Fibroblast of peridontal ligament (primary cell): ENCODE results near the gene FCN2.

Experiments
- DNase-seq: peaks from one replicate; pipeline ENCODE4 v3.0.0-alpha.2; 2010; ENCODE audit errors: extremely low read depth

FCN2 gene

DNA sequence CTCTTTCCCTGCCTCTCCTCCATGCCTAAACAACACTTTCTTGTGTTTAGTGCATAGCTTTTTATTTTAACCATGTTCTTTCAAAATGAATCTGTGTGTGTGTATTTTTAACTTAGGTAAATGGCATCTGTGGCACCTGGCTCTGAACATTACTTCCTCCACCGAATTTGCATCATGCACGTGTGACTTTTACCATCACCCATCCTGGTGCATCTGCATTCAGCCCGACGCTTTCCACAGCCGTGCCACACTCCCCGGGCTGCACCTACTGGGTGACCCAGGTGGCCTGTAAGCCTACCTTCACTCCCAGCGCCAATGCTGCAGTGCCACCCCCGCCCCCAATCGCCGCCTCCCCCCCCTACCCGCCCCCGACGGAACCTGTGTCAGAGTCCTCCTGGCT, 49.8 kb downstream of the FCN2 start:
- no peak for DNase-seq

- DNase-seq, result no peak
Observed at GRCh38 chr9:134932171-134932570, 51.6 kb downstream of the FCN2 start.

GRCh38 chr9:134932606-134933005, 52.0 kb downstream of the FCN2 start:
- no peak for DNase-seq

GRCh38 chr9:134933076-134933659, 52.6 kb downstream of the FCN2 start:
- no peak for DNase-seq

DNA sequence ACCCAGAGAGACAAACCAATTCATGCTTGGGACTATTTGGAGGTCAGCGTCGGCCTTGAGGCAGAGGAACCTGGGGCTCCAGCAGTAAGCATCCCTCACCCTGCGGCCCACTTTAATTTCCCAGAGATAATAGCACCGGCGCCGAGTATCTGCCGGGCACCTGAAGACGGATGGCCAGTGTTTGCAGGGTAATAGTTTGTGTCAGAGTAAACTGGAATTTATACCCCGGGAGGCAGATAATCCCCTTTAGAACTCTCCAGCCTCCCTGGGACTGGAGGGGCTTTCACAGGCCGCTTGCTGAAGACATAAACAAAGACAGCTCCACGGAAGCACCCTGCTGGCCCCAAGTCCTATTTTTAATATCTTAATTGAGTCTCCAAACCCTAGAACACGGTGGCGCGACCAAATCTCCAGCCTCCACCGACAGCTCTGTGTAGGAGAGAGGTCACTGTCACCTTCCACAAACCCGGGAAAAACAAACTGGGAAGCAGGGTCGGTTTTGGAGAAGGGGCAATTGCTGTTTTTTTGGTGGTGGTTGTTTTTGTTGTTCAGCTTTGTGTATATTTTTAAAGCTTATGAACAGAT, 54.5 kb downstream of the FCN2 start:
- DNase-seq, result no peak

- DNase-seq, result no peak
Observed at GRCh38 chr9:134935701-134936345, 55.2 kb downstream of the FCN2 start.

DNA sequence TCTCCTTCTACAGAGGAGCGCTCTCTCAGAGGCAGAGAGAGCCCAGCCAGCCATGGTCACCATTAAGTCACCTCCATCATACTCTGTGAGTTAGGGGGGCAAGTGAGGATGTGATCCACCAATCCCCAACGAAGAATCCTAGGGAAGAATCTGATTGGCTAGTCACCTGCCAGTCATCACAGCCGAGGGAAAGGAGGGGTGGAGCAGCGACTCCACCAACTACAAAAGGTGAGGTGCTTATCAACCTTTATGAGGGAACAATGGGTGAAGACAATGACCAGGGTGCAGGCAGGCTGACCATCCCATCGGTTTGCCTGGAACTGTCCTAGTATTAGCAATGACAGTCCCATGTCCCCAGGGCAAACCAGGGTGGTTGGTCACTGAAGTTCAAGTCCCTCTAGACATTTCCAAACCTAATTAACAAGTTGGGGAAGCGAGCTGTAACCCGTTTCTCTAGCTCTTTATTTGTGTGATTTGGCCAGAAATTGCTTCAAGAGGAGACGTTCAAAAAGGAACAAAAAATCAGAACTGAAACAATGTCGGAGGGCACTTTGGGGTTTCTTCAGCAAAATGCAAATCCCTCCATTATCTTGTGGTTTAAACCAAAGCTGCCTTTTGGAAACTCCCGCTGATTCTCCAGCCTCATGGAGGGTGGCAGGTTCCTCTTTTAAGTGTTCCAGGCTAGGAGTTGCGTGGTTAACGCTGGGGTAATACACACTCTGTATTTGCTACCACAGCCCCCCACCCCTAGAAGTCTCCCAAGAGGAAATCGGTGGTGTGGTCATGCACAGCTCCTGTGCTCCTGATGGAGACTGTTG, 55.9 kb downstream of the FCN2 start:
- DNase-seq, result no peak
